HepG2 (cell line): Measurements from ENCODE around the gene PTGIS. TPM values are rescaled to one million over a fixed set of nuclear protein-coding genes. Genes with fewer than 3 reads are reported as not detected.

Experiments
- ARID2 ChIP-seq: sonication (generic); formaldehyde crosslinking; IDR thresholded peaks from 2 replicates; pipeline ENCODE4 v1.8.1; 2022; ENCODE audit warnings: mild to moderate bottlenecking, missing genetic modification reagents, borderline replicate concordance
- ARNT2 ChIP-seq: sonication (generic); formaldehyde crosslinking; IDR thresholded peaks from 2 replicates; pipeline ENCODE4 v1.8.0; 2022; ENCODE audit warnings: mild to moderate bottlenecking, low read depth, missing genetic modification reagents, moderate library complexity
- ATM ChIP-seq: fragments of 450-650 bp; IDR thresholded peaks from 2 replicates; pipeline ENCODE4 v1.7.1; 2017; ENCODE audit warnings: mild to moderate bottlenecking, borderline replicate concordance
- HIC2 ChIP-seq: sonication (generic); formaldehyde crosslinking; IDR thresholded peaks from 2 replicates; pipeline ENCODE4 v1.9.0; 2022; ENCODE audit warnings: low read depth, missing genetic modification reagents
- HNRNPK ChIP-seq: fragments of 200-400 bp; formaldehyde crosslinking; IDR thresholded peaks from 2 replicates; pipeline ENCODE4 v1.6.1; 2018; ENCODE audit warnings: low read length, low read depth, moderate library complexity, mild to moderate bottlenecking; ENCODE audit not compliant: poor library complexity, severe bottlenecking
- MBD4 ChIP-seq: IDR thresholded peaks from 2 replicates; pipeline ENCODE4 v1.6.1; 2012; ENCODE audit warnings: low read length, inconsistent platforms, borderline replicate concordance
- RBAK ChIP-seq: sonication (generic); formaldehyde crosslinking; IDR thresholded peaks from 2 replicates; pipeline ENCODE4 v1.5.1; 2020; ENCODE audit warnings: mild to moderate bottlenecking, missing genetic modification reagents
- RELA ChIP-seq: sonication (generic); formaldehyde crosslinking; IDR thresholded peaks from 2 replicates; pipeline ENCODE4 v1.4.0; 2020; ENCODE audit warnings: missing genetic modification reagents
- SPEN ChIP-seq: sonication (generic); formaldehyde crosslinking; IDR thresholded peaks from 2 replicates; pipeline ENCODE4 v1.5.1; 2020; ENCODE audit warnings: low read depth, mild to moderate bottlenecking, missing genetic modification reagents
- ZBED4 ChIP-seq: sonication (generic); formaldehyde crosslinking; IDR thresholded peaks from 2 replicates; pipeline ENCODE4 v1.4.0; 2020; ENCODE audit warnings: missing genetic modification reagents, borderline replicate concordance
- ZKSCAN1 ChIP-seq: fragments of 150-350 bp; IDR thresholded peaks from 2 replicates; pipeline ENCODE4 v1.6.1; 2014; ENCODE audit warnings: low read length
- ZMYM2 ChIP-seq: sonication (generic); formaldehyde crosslinking; IDR thresholded peaks from 2 replicates; pipeline ENCODE4 v1.8.0; 2022; ENCODE audit warnings: mild to moderate bottlenecking, missing genetic modification reagents
- ZNF12 ChIP-seq: sonication (generic); formaldehyde crosslinking; IDR thresholded peaks from 2 replicates; pipeline ENCODE4 v1.5.0; 2020; ENCODE audit warnings: missing genetic modification reagents
- ZNF143 ChIP-seq: sonication (generic); formaldehyde crosslinking; IDR thresholded peaks from 2 replicates; pipeline ENCODE4 v1.4.0; 2020; ENCODE audit warnings: missing genetic modification reagents
- ZNF180 ChIP-seq: sonication (generic); formaldehyde crosslinking; IDR thresholded peaks from 2 replicates; pipeline ENCODE4 v1.4.0; 2020; ENCODE audit warnings: low read depth, missing genetic modification reagents, borderline replicate concordance
- ZNF207 ChIP-seq: fragments of 450-650 bp; IDR thresholded peaks from 2 replicates; pipeline ENCODE4 v1.6.1; 2016; ENCODE audit warnings: antibody characterized with exemption, borderline replicate concordance
- ZNF280B ChIP-seq: sonication (generic); formaldehyde crosslinking; IDR thresholded peaks from 2 replicates; pipeline ENCODE4 v1.5.0; 2020; ENCODE audit warnings: missing genetic modification reagents, mild to moderate bottlenecking, borderline replicate concordance
- ZNF432 ChIP-seq: sonication (generic); formaldehyde crosslinking; IDR thresholded peaks from 2 replicates; pipeline ENCODE4 v1.5.0; 2020; ENCODE audit warnings: missing genetic modification reagents, mild to moderate bottlenecking, borderline replicate concordance
- ZNF614 ChIP-seq: IDR thresholded peaks from 2 replicates; pipeline ENCODE4 v1.6.1; 2018; ENCODE audit warnings: missing biosample characterization, missing genetic modification reagents, inconsistent platforms, borderline replicate concordance
- ZNF737 ChIP-seq: sonication (generic); formaldehyde crosslinking; IDR thresholded peaks from 2 replicates; pipeline ENCODE4 v1.5.0; 2020; ENCODE audit warnings: missing genetic modification reagents, mild to moderate bottlenecking, borderline replicate concordance
- ZNF780A ChIP-seq: sonication (generic); formaldehyde crosslinking; IDR thresholded peaks from 2 replicates; pipeline ENCODE4 v1.8.0; 2022; ENCODE audit warnings: mild to moderate bottlenecking, missing genetic modification reagents, moderate library complexity
- ZNF788 ChIP-seq: sonication (generic); formaldehyde crosslinking; IDR thresholded peaks from 2 replicates; pipeline ENCODE4 v1.5.0; 2020; ENCODE audit warnings: mild to moderate bottlenecking, missing genetic modification reagents, borderline replicate concordance
- ZNF891 ChIP-seq: sonication (generic); formaldehyde crosslinking; IDR thresholded peaks from 2 replicates; pipeline ENCODE4 v1.5.0; 2020; ENCODE audit warnings: mild to moderate bottlenecking, missing genetic modification reagents
- polyA plus RNA-seq, 8 experiments: library from polyadenylated mRNA; depleted of rRNA in 3 of 8; stranded (reverse) in 7 of 8; unstranded in 1 of 8; fragments of >200 nt; fragmentation: Illumina TruSeq in 4 of 8; extraction: Trizol in 4 of 8; gene quantifications; 2 replicates each; pipeline versions ENCODE4 v1.2.1 to v1.2.3, GENCODE V29; 2011 to 2016; ENCODE audit warnings: low read depth in 4 of 8, missing spikeins in 1 of 8, mixed read lengths in 1 of 8; ENCODE audit not compliant: insufficient read depth in 1 of 8
- total RNA-seq, 5 experiments: library from RNA; depleted of rRNA; stranded (reverse); fragments of >200 nt; fragmentation: Illumina TruSeq; extraction: Trizol; gene quantifications; 2 replicates each; pipeline ENCODE4 v1.2.3, GENCODE V29; 2016; ENCODE audit warnings: low read depth in 1 of 5

The PTGIS gene
- total and polyA plus RNA-seq, 2 of the 13 experiments (the other 11 are each of a cell fraction or from before 2014, with no cell fraction given), result not detected

- peak; percentile 73 for TF ChIP-seq ZMYM2 (CRISPR knock-in tag)
- no peak for TF ChIP-seq HNRNPK
- TF ChIP-seq ZBED4 (CRISPR knock-in tag), result peak; percentile 92
- peak; percentile 84; the same call in 1 of the 2 replicates for TF ChIP-seq ZNF432 (CRISPR knock-in tag)
- TF ChIP-seq ARNT2 (CRISPR knock-in tag), result peak; percentile 85
- TF ChIP-seq ZNF12 (CRISPR knock-in tag), result peak; percentile 51; the same call in 1 of the 2 replicates
- no peak for TF ChIP-seq ZNF780A (CRISPR knock-in tag)
- TF ChIP-seq ZKSCAN1, result peak; percentile 94
- peak; percentile 57 for TF ChIP-seq ZNF143 (CRISPR knock-in tag)
- TF ChIP-seq MBD4, result no peak
- peak; percentile 72 for TF ChIP-seq SPEN
- TF ChIP-seq RELA (CRISPR knock-in tag), result 0 out of 2 replicates have a peak, but pooled peaks have one; percentile 83
- no peak for TF ChIP-seq ARID2
- peak; percentile 66; the same call in 1 of the 2 replicates for TF ChIP-seq ZNF180
- TF ChIP-seq ATM, result no peak
- no peak for TF ChIP-seq ZNF207
- TF ChIP-seq ZNF737 (CRISPR knock-in tag), result no peak; the same call in 1 of the 2 replicates
- no peak for TF ChIP-seq RBAK (CRISPR knock-in tag)
- TF ChIP-seq ZNF614 (CRISPR knock-in tag), result peak; percentile 56; the same call in 1 of the 2 replicates
- peak; percentile 91; the same call in 1 of the 2 replicates for TF ChIP-seq ZNF280B (CRISPR knock-in tag)
- TF ChIP-seq ZNF891, result peak; percentile 67
- TF ChIP-seq HIC2 (CRISPR knock-in tag), result no peak
- TF ChIP-seq ZNF788 (CRISPR knock-in tag), result peak; percentile 94
Observed at GRCh38 chr20:49610691-49611538, 43.0 kb upstream of the PTGIS start (continued).
